Trophoblast cell (in vitro differentiated cells and primary cell): Measurements from ENCODE around the gene SETSIP.

ENCODE experiments used
- DNase-seq, 2 donors: peaks; one replicate each; pipeline ENCODE4 v3.0.0-alpha.2; 2016
- H2AFZ ChIP-seq: 2 replicates; pipeline ENCODE4 v1.6.1; 2013; ENCODE audit warnings: low read length, moderate library complexity, mild to moderate bottlenecking; ENCODE audit not compliant: insufficient read depth, poor library complexity
- H2AK5ac ChIP-seq: 2 replicates; pipeline ENCODE4 v1.6.1; 2013; ENCODE audit warnings: mild to moderate bottlenecking, low read length
- H2BK120ac ChIP-seq: 2 replicates; pipeline ENCODE4 v1.6.1; 2013; ENCODE audit warnings: low read length, mild to moderate bottlenecking, moderate library complexity; ENCODE audit not compliant: insufficient read depth, poor library complexity
- H2BK12ac ChIP-seq: 2 replicates; pipeline ENCODE4 v1.6.1; 2013; ENCODE audit warnings: mild to moderate bottlenecking, low read length, moderate library complexity
- H2BK5ac ChIP-seq: 2 replicates; pipeline ENCODE4 v1.6.1; 2013; ENCODE audit warnings: low read length, low read depth, moderate library complexity, mild to moderate bottlenecking; ENCODE audit not compliant: poor library complexity
- H3K14ac ChIP-seq: 2 replicates; pipeline ENCODE4 v1.6.1; 2013; ENCODE audit warnings: mild to moderate bottlenecking, low read length
- H3K18ac ChIP-seq: 2 replicates; pipeline ENCODE4 v1.6.1; 2013; ENCODE audit warnings: mild to moderate bottlenecking, low read length
- H3K23ac ChIP-seq: 2 replicates; pipeline ENCODE4 v1.6.1; 2013; ENCODE audit warnings: low read length
- H3K27ac ChIP-seq: 2 replicates; pipeline ENCODE4 v1.5.1; 2013; ENCODE audit warnings: low read depth, mild to moderate bottlenecking, inconsistent platforms, low read length, moderate library complexity
- H3K27me3 ChIP-seq: 2 replicates; pipeline ENCODE4 v1.6.1; 2013; ENCODE audit warnings: inconsistent platforms, mild to moderate bottlenecking, low read length, moderate library complexity; ENCODE audit not compliant: insufficient read depth
- H3K36me3 ChIP-seq, 2 experiments: 1 replicate in 1 of 2; 2 replicates in 1 of 2; pipeline ENCODE4 v1.6.1; 2013; ENCODE audit warnings: low read length in 2 of 2, mild to moderate bottlenecking in 2 of 2, moderate library complexity in 1 of 2; ENCODE audit not compliant: insufficient read depth in 2 of 2, control insufficient read depth in 1 of 2
- H3K4ac ChIP-seq: 2 replicates; pipeline ENCODE4 v1.6.1; 2013; ENCODE audit warnings: low read depth, mild to moderate bottlenecking, low read length, moderate library complexity
- H3K4me1 ChIP-seq, 2 experiments: 1 replicate in 1 of 2; 2 replicates in 1 of 2; pipeline ENCODE4 v1.6.1; 2013; ENCODE audit warnings: low read length in 2 of 2, mild to moderate bottlenecking in 2 of 2, moderate library complexity in 1 of 2; ENCODE audit not compliant: insufficient read depth in 2 of 2, control insufficient read depth in 1 of 2
- H3K4me2 ChIP-seq: 2 replicates; pipeline ENCODE4 v1.6.1; 2013; ENCODE audit warnings: inconsistent platforms, mild to moderate bottlenecking, low read length, moderate library complexity
- H3K4me3 ChIP-seq: 2 replicates; pipeline ENCODE4 v1.5.1; 2013; ENCODE audit warnings: mild to moderate bottlenecking, low read depth, low read length, inconsistent platforms
- H3K79me1 ChIP-seq: one replicate; pipeline ENCODE4 v1.6.1; 2013; ENCODE audit warnings: low read length
- H3K79me2 ChIP-seq: 2 replicates; pipeline ENCODE4 v1.6.1; 2013; ENCODE audit warnings: low read length, mild to moderate bottlenecking; ENCODE audit not compliant: control insufficient read depth, insufficient read depth, poor library complexity
- H3K9ac ChIP-seq: 2 replicates; pipeline ENCODE4 v1.6.1; 2013; ENCODE audit warnings: mild to moderate bottlenecking, low read length
- H3K9me3 ChIP-seq: 2 replicates; pipeline ENCODE4 v1.6.1; 2013; ENCODE audit warnings: low read depth, mild to moderate bottlenecking, control low read depth, inconsistent platforms, low read length; ENCODE audit not compliant: insufficient read depth
- H4K12ac ChIP-seq: 2 replicates; pipeline ENCODE4 v1.6.1; 2013; ENCODE audit warnings: low read depth, mild to moderate bottlenecking, low read length, moderate library complexity
- H4K8ac ChIP-seq: 2 replicates; pipeline ENCODE4 v1.6.1; 2013; ENCODE audit warnings: low read depth, mild to moderate bottlenecking, low read length, moderate library complexity
- H4K91ac ChIP-seq: one replicate; pipeline ENCODE4 v1.6.1; 2013; ENCODE audit warnings: low read depth, mild to moderate bottlenecking, low read length, moderate library complexity
- WGBS: extraction: QIAGEN DNeasy Blood & Tissue Kit; methylation state at CpG from one replicate; pipeline ENCODE4 v1.1.7; 2013; ENCODE audit warnings: missing lambda C conversion rate; ENCODE audit not compliant: insufficient read length, insufficient coverage; ENCODE audit errors: extremely low coverage; 5-methylcytosine and 5-hydroxymethylcytosine counted together

SETSIP gene

GRCh38 chr1:92043621-92044020, 31.6 kb downstream of the SETSIP start:
- no peak overlapping the region for H4K8ac ChIP-seq
- H4K12ac ChIP-seq = no peak overlapping the region
- H3K79me1 ChIP-seq = no peaks in the 10 kb centered on the region
- no peak overlapping the region for H4K91ac ChIP-seq
- H3K79me2 ChIP-seq = no peaks in the 10 kb centered on the region
- no peak overlapping the region for H3K14ac ChIP-seq
- H3K4me2 ChIP-seq = no peak overlapping the region
- H2BK5ac ChIP-seq = no peak overlapping the region
- no peak overlapping the region for H3K4me3 ChIP-seq
- H3K27ac ChIP-seq = no peak overlapping the region
- H3K9ac ChIP-seq = no peak overlapping the region
- no peak overlapping the region for H2BK120ac ChIP-seq
- no peaks in the 10 kb centered on the region for H3K4me1 ChIP-seq
- no peak overlapping the region for H2BK12ac ChIP-seq
- no peaks in the 10 kb centered on the region for H3K27me3 ChIP-seq
- H3K18ac ChIP-seq = no peak overlapping the region
- H3K4ac ChIP-seq = no peak overlapping the region
- H3K9me3 ChIP-seq = no peaks in the 10 kb centered on the region
- no peak overlapping the region for H2AK5ac ChIP-seq
- no CpG with 5 or more reads among the region's 5 CpGs for WGBS
- H3K23ac ChIP-seq = no peak overlapping the region
- DNase-seq = peak in 1 of 2 donors; percentile 27
- no peak overlapping the region for H2AFZ ChIP-seq
- no peaks in the 10 kb centered on the region for H3K36me3 ChIP-seq

- Histone ChIP-seq H3K4me3 (no peak overlapping the region), H3K9me3 (no peaks in the 10 kb centered on the region), H3K4me2 (no peak overlapping the region), H2BK12ac (no peak overlapping the region), H4K91ac (no peak overlapping the region), H2BK120ac (no peak overlapping the region), H4K12ac (no peak overlapping the region), H3K18ac (no peak overlapping the region), H3K79me1 (no peaks in the 10 kb centered on the region), H4K8ac (no peak overlapping the region), H3K27ac (no peak overlapping the region), H3K4ac (no peak overlapping the region), H3K4me1 (no peaks in the 10 kb centered on the region), H3K79me2 (no peaks in the 10 kb centered on the region), H3K36me3 (no peaks in the 10 kb centered on the region), H2AFZ (no peak overlapping the region), H2AK5ac (no peak overlapping the region), H2BK5ac (no peak overlapping the region), H3K9ac (no peak overlapping the region), H3K14ac (no peak overlapping the region), H3K27me3 (no peaks in the 10 kb centered on the region), H3K23ac (no peak overlapping the region)
- DNase-seq = no peak
- WGBS = no CpG with 5 or more reads among the region's 1 CpG
Observed at GRCh38 chr1:92040971-92041370, 34.2 kb downstream of the SETSIP start.

- no peak overlapping the region for H3K23ac ChIP-seq
- no peak overlapping the region for H2AK5ac ChIP-seq
- no peak overlapping the region for H3K14ac ChIP-seq
- no peak overlapping the region for H3K4me3 ChIP-seq
- no peaks in the 10 kb centered on the region for H3K4me1 ChIP-seq
- no peak overlapping the region for H3K4ac ChIP-seq
- no peaks in the 10 kb centered on the region for H3K36me3 ChIP-seq
- H2AFZ ChIP-seq = no peak overlapping the region
- H4K8ac ChIP-seq = no peak overlapping the region
- H3K9ac ChIP-seq = no peak overlapping the region
- H4K91ac ChIP-seq = no peak overlapping the region
- no peaks in the 10 kb centered on the region for H3K79me2 ChIP-seq
- no CpG with 5 or more reads among the region's 2 CpGs for WGBS
- H4K12ac ChIP-seq = no peak overlapping the region
- H3K9me3 ChIP-seq = no peaks in the 10 kb centered on the region
- H3K18ac ChIP-seq = no peak overlapping the region
- peak in 1 of 2 donors; percentile 62 for DNase-seq
- H3K27ac ChIP-seq = no peak overlapping the region
- H3K79me1 ChIP-seq = no peaks in the 10 kb centered on the region
- no peaks in the 10 kb centered on the region for H3K27me3 ChIP-seq
- H2BK12ac ChIP-seq = no peak overlapping the region
- H2BK120ac ChIP-seq = no peak overlapping the region
- no peak overlapping the region for H2BK5ac ChIP-seq
- no peak overlapping the region for H3K4me2 ChIP-seq
Observed at GRCh38 chr1:92038695-92039346, 36.4 kb downstream of the SETSIP start.

- no peak overlapping the region for H2BK5ac ChIP-seq
- no peak overlapping the region for H3K23ac ChIP-seq
- H3K14ac ChIP-seq = no peak overlapping the region
- H3K18ac ChIP-seq = no peak overlapping the region
- H3K4me2 ChIP-seq = no peak overlapping the region
- H3K9ac ChIP-seq = no peak overlapping the region
- no CpG with 5 or more reads among the region's 6 CpGs for WGBS
- H3K27ac ChIP-seq = no peak overlapping the region
- H3K27me3 ChIP-seq = no peaks in the 10 kb centered on the region
- H2AFZ ChIP-seq = no peak overlapping the region
- DNase-seq = peak; percentile 3 to 45
- H4K12ac ChIP-seq = no peak overlapping the region
- H2AK5ac ChIP-seq = no peak overlapping the region
- no peaks in the 10 kb centered on the region for H3K79me1 ChIP-seq
- H2BK120ac ChIP-seq = no peak overlapping the region
- H3K9me3 ChIP-seq = no peaks in the 10 kb centered on the region
- H3K4me1 ChIP-seq = no peaks in the 10 kb centered on the region
- no peak overlapping the region for H2BK12ac ChIP-seq
- H4K8ac ChIP-seq = no peak overlapping the region
- no peaks in the 10 kb centered on the region for H3K79me2 ChIP-seq
- H3K4ac ChIP-seq = no peak overlapping the region
- no peak overlapping the region for H3K4me3 ChIP-seq
- no peak overlapping the region for H4K91ac ChIP-seq
- H3K36me3 ChIP-seq = no peaks in the 10 kb centered on the region
Observed at GRCh38 chr1:92037400-92037799, 37.8 kb downstream of the SETSIP start.
